Astrocyte (in vitro differentiated cells and primary cell): ENCODE measurements around the gene N4BP2. TPM values are rescaled to one million over a fixed set of nuclear protein-coding genes. Genes with fewer than 3 reads are reported as not detected.

ENCODE experiments used
- DNase-seq: peaks from one replicate; pipeline ENCODE4 v3.0.0-alpha.2; 2010; ENCODE audit warnings: low read depth
- FAIRE-seq: peaks from 2 replicates; lab custom pipeline; 2011; peaks lifted over from hg19 to GRCh38; lab: Jason Lieb, UNC
- H2AFZ ChIP-seq: 2 replicates; pipeline ENCODE4 v1.6.0; 2012; ENCODE audit warnings: low read depth, low read length, inconsistent platforms
- H3K27ac ChIP-seq: 2 replicates; pipeline ENCODE4 v1.5.1; 2011; ENCODE audit warnings: low read depth, low read length, inconsistent platforms
- H3K27me3 ChIP-seq: 2 replicates; pipeline ENCODE4 v1.6.0; 2011; ENCODE audit warnings: low read length, inconsistent platforms; ENCODE audit not compliant: insufficient read depth
- H3K36me3 ChIP-seq: 2 replicates; pipeline ENCODE4 v1.5.1; 2011; ENCODE audit warnings: low read length, inconsistent platforms; ENCODE audit not compliant: insufficient read depth
- H3K4me1 ChIP-seq: 2 replicates; pipeline ENCODE4 v1.5.1; 2011; ENCODE audit warnings: low read length, inconsistent platforms; ENCODE audit not compliant: insufficient read depth
- H3K4me2 ChIP-seq: 2 replicates; pipeline ENCODE4 v1.6.0; 2012; ENCODE audit warnings: low read length, inconsistent platforms
- H3K4me3 ChIP-seq: 2 replicates; pipeline ENCODE4 v1.5.1; 2011; ENCODE audit warnings: low read depth, mild to moderate bottlenecking, low read length, inconsistent platforms; ENCODE audit not compliant: insufficient read depth
- H3K79me2 ChIP-seq: 2 replicates; pipeline ENCODE4 v1.6.0; 2012; ENCODE audit warnings: mild to moderate bottlenecking, low read length, inconsistent platforms; ENCODE audit not compliant: insufficient read depth
- H3K9ac ChIP-seq: 2 replicates; pipeline ENCODE4 v1.6.0; 2012; ENCODE audit warnings: mild to moderate bottlenecking, low read length, inconsistent platforms
- H3K9me3 ChIP-seq: 2 replicates; pipeline ENCODE4 v1.5.1; 2012; ENCODE audit warnings: low read depth, mild to moderate bottlenecking, low read length, inconsistent platforms; ENCODE audit not compliant: insufficient read depth
- H4K20me1 ChIP-seq: 2 replicates; pipeline ENCODE4 v1.6.0; 2012; ENCODE audit warnings: low read length, inconsistent platforms; ENCODE audit not compliant: insufficient read depth
- H3K27ac Mint-ChIP-seq: one replicate; pipeline ENCODE4 v1.8.0; 2021; ENCODE audit warnings: mild to moderate bottlenecking, mixed read lengths; ENCODE audit not compliant: unreplicated experiment
- H3K27me3 Mint-ChIP-seq: one replicate; pipeline ENCODE4 v1.8.0; 2021; ENCODE audit warnings: low read depth, mixed read lengths; ENCODE audit not compliant: unreplicated experiment
- H3K36me3 Mint-ChIP-seq: one replicate; pipeline ENCODE4 v1.8.0; 2021; ENCODE audit warnings: low read depth, mixed read lengths; ENCODE audit not compliant: unreplicated experiment
- H3K4me1 Mint-ChIP-seq: one replicate; pipeline ENCODE4 v1.8.0; 2021; ENCODE audit warnings: low read depth, mixed read lengths; ENCODE audit not compliant: unreplicated experiment
- H3K4me3 Mint-ChIP-seq: one replicate; pipeline ENCODE4 v1.8.0; 2021; ENCODE audit warnings: mild to moderate bottlenecking, moderate library complexity, mixed read lengths; ENCODE audit not compliant: unreplicated experiment
- H3K9me3 Mint-ChIP-seq: one replicate; pipeline ENCODE4 v1.8.0; 2021; ENCODE audit warnings: mild to moderate bottlenecking, mixed read lengths; ENCODE audit not compliant: unreplicated experiment
- EZH2 ChIP-seq: IDR thresholded peaks from 2 replicates; pipeline ENCODE4 v1.6.1; 2012; ENCODE audit warnings: mild to moderate bottlenecking, low read length, inconsistent platforms; ENCODE audit not compliant: insufficient read depth
- total RNA-seq: library from RNA; stranded (reverse); gene quantifications from 2 replicates; pipeline ENCODE4 v1.2.1, GENCODE V29; 2021
- TF ChIP-seq, protein P1 (sequence below): IDR thresholded peaks from 2 replicates; pipeline ENCODE4 v1.5.1; 2011; ENCODE audit warnings: low read depth, mild to moderate bottlenecking, inconsistent platforms, low read length, moderate library complexity; ENCODE audit not compliant: insufficient read depth

The N4BP2 gene
- total RNA-seq, 1 donor from 2014 or later: 14.5 TPM

DNA sequence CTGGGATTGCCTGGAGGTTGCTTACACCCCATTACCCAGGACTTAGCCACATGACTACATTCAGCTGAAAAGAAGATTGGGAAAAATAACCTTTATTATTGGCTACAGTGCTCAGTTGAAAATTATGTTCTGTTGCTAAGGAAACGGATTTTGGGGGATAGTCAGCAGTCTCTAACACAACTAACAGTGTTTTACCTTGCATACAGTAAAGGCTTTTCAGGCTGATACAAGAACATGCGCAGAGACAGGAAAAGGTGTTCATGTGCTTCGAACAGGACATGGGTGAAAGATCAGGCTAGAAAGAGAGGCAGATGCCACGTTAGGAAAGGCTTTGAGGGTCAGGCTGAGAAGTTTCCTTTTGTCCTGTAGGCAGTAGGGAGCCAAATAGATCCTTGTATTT lies 125.4 kb downstream of the N4BP2 start:
- Histone ChIP-seq H3K9me3 (no peaks in the 10 kb centered on the region), H3K9ac (no peak overlapping the region), H3K4me2 (no peak overlapping the region), H4K20me1 (no peaks in the 10 kb centered on the region), H3K4me3 (no peak overlapping the region), H3K79me2 (no peaks in the 10 kb centered on the region), H3K4me1 (peaks cover 3% of the 10 kb centered on the region), H3K27me3 (no peaks in the 10 kb centered on the region), H3K27ac (no peak overlapping the region), H2AFZ (no peak overlapping the region), H3K36me3 (no peaks in the 10 kb centered on the region)
- H3K4me3 Mint-ChIP-seq: no peak overlapping the region
- FAIRE-seq: no peak
- H3K36me3 Mint-ChIP-seq: no peaks in the 10 kb centered on the region
- H3K27ac Mint-ChIP-seq: no peak overlapping the region
- peaks cover 3% of the 10 kb centered on the region for H3K9me3 Mint-ChIP-seq
- DNase-seq: no peak
- H3K4me1 Mint-ChIP-seq: peaks cover 12% of the 10 kb centered on the region
- H3K27me3 Mint-ChIP-seq: no peaks in the 10 kb centered on the region
- TF ChIP-seq, protein P1, sequence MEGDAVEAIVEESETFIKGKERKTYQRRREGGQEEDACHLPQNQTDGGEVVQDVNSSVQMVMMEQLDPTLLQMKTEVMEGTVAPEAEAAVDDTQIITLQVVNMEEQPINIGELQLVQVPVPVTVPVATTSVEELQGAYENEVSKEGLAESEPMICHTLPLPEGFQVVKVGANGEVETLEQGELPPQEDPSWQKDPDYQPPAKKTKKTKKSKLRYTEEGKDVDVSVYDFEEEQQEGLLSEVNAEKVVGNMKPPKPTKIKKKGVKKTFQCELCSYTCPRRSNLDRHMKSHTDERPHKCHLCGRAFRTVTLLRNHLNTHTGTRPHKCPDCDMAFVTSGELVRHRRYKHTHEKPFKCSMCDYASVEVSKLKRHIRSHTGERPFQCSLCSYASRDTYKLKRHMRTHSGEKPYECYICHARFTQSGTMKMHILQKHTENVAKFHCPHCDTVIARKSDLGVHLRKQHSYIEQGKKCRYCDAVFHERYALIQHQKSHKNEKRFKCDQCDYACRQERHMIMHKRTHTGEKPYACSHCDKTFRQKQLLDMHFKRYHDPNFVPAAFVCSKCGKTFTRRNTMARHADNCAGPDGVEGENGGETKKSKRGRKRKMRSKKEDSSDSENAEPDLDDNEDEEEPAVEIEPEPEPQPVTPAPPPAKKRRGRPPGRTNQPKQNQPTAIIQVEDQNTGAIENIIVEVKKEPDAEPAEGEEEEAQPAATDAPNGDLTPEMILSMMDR: no peak
- TF ChIP-seq EZH2: no peak

DNA sequence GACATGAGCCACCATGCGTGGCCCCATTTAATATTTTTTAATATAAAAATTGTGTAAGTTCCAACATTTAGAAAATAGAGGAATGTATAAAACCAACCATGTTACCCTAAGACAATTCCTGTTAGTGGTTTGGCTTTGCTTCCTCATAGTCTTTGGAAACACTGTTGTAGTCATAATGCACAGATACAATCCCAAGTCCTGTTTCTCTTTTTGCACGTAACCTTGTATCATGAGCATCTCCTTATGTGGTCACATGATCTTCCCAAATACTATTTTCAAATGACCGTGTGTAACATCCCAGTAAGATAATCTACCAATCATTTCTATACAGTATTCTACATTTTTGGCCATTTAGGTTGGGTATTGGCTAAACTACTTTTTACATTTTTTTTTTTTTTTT lies 126.3 kb downstream of the N4BP2 start:
- Histone ChIP-seq H3K9me3 (no peaks in the 10 kb centered on the region), H3K4me2 (no peak overlapping the region), H3K27ac (no peak overlapping the region), H3K27me3 (no peaks in the 10 kb centered on the region), H3K9ac (no peak overlapping the region), H3K79me2 (no peaks in the 10 kb centered on the region), H3K4me3 (no peak overlapping the region), H3K4me1 (peaks cover 3% of the 10 kb centered on the region), H4K20me1 (no peaks in the 10 kb centered on the region), H2AFZ (no peak overlapping the region), H3K36me3 (no peaks in the 10 kb centered on the region)
- FAIRE-seq (no peak), DNase-seq (no peak)
- Mint-ChIP-seq H3K27me3 (no peaks in the 10 kb centered on the region), H3K9me3 (peaks cover 3% of the 10 kb centered on the region), H3K27ac (no peak overlapping the region), H3K4me1 (peaks cover 12% of the 10 kb centered on the region), H3K4me3 (no peak overlapping the region), H3K36me3 (no peaks in the 10 kb centered on the region)
- TF ChIP-seq, protein P1: no peak
- no peak for TF ChIP-seq EZH2

DNA sequence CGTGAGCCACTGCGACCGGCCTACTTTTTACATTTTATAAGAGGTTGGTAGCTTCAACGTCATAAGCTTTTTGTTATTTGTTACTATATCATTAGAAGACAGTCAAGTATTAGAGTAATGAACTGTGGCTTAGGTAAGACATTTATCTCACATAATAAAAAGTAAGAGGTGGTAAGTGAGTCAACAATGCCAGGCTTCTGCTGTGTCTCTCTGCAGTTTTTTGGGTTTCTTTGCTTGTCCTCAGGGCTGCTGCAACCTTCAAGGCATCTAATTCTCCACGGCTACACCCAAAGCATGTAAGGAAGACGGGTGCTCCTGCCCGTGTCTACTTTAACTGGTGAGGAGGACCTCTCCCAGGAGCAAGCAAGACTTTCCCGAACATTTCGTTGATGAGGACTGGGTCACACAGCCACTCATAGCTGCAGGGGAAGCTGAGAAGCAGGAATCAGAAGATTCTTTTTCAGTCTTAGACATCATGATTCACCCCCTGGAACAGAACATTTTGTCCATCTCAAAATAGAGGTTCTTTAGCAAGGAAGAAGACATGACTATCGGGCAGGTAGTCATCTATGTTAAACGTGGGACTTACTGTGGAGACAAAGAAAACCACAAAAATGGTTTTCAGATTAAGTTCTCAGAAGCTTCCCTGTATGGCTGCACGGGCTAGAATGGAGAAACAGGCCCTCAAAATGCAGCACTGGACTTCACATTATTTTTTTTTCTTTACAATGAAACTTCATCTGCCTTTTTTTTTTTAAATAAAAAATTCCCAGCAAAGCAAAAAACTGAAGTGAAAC lies 127.2 kb downstream of the N4BP2 start:
- Histone ChIP-seq H2AFZ (no peak overlapping the region), H3K9me3 (no peaks in the 10 kb centered on the region), H3K27me3 (no peaks in the 10 kb centered on the region), H3K9ac (no peak overlapping the region), H3K4me2 (no peak overlapping the region), H3K36me3 (no peaks in the 10 kb centered on the region), H3K79me2 (no peaks in the 10 kb centered on the region), H3K27ac (no peak overlapping the region), H3K4me1 (peaks cover 3% of the 10 kb centered on the region), H3K4me3 (no peak overlapping the region), H4K20me1 (no peaks in the 10 kb centered on the region)
- no peak for TF ChIP-seq EZH2
- TF ChIP-seq, protein P1: no peak
- Mint-ChIP-seq H3K4me3 (no peak overlapping the region), H3K27ac (no peak overlapping the region), H3K4me1 (peaks cover 11% of the 10 kb centered on the region), H3K9me3 (peaks cover 3% of the 10 kb centered on the region), H3K36me3 (no peaks in the 10 kb centered on the region), H3K27me3 (no peaks in the 10 kb centered on the region)
- DNase-seq (peak; percentile 15), FAIRE-seq (no peak)
